ENCODE results near the gene DRC3. TPM values are rescaled to one million over a fixed set of nuclear protein-coding genes. Genes with fewer than 3 reads are reported as not detected.
A peak's percentile ranks its signal among the peaks of the same experiment; 100 is the strongest.

The DRC3 gene
- 0.17 TPM in 1 of 2 replicates, not detected in the other for total RNA-seq
- 0.07 TPM for total RNA-seq (2013)
- not detected in 2 replicates for polyA plus RNA-seq
- 0.21 TPM in 1 of 2 replicates, not detected in the other for polyA minus RNA-seq

GRCh38 chr17:17972126-17972951 is at the start of gene DRC3, which contains the start of gene TOM1L2:
Gene DRC3 (plus strand): TSS chr17:17972862. CDS start chr17:17977599, 4,737 bp downstream.
Gene TOM1L2 (minus strand): TSS chr17:17972400. CDS start chr17:17972313, 87 bp downstream.
- no peaks in the 10 kb centered on the region for H3K36me3 ChIP-seq (replicated peaks in 1 of 2; ENCODE audit: control extremely low read depth in 1 of 2, control insufficient read depth in 1 of 2, extremely low read depth in 1 of 2, insufficient read depth in 2 of 2, low read length in 1 of 2)
- under 1% methylated on average over 46 of the region's 59 CpGs for WGBS (ENCODE audit: insufficient coverage)
- POLR2A ChIA-PET = interaction anchor here (0.8 to 1.2 kb wide), 6 partner anchors 14 to 885 kb away, joined by 3 to 4 read pairs (median 4); partner anchors contain the start of genes ALKBH5, PRPSAP2 and SREBF1
- peaks cover 12 to 17% of the 10 kb centered on the region in 2 donors for H3K4me1 ChIP-seq (ENCODE audit: control insufficient read depth in 2 of 2, insufficient read depth in 2 of 2, low read length in 2 of 2)
- peaks cover 40% of the 10 kb centered on the region for H3K79me2 ChIP-seq (ENCODE audit: control insufficient read depth, insufficient read depth, low read length)
- H3K4me3 ChIP-seq (ENCODE audit: control extremely low read depth in 1 of 5, extremely low read depth in 1 of 5, insufficient read depth in 1 of 5, low read depth in 2 of 5, low read length in 4 of 5) = peak within 1 kb of the TSS; percentile 41 to 82 (median 76)
- ATAC-seq (ENCODE audit: low read depth) = peak; percentile 90
- H3K27ac ChIP-seq (ENCODE audit: low read length in 2 of 2) = peak within 1 kb of the TSS; percentile 52 to 89
- DNase-seq = peak; percentile 100
- peaks cover 24% of the 10 kb centered on the region for H4K20me1 ChIP-seq (ENCODE audit: control insufficient read depth, insufficient read depth, low read length, poor library complexity, severe bottlenecking)
- intact Hi-C loops (cut with micrococcal nuclease) = loop anchor here (1.0 to 10.0 kb wide), 7 partner anchors 61 to 2002 kb away; partner anchors contain the start of genes AKAP10, ALKBH5, ATPAF2 and GID4
- Mint-ChIP-seq H3K27ac (peak within 1 kb of the TSS; percentile 96), H3K4me3 (peak within 1 kb of the TSS; percentile 97), H3K9me3 (ENCODE audit: insufficient read depth) (no peaks in the 10 kb centered on the region), H3K27me3 (no peaks in the 10 kb centered on the region), H3K4me1 (peaks cover 22% of the 10 kb centered on the region)
- H3K9me3 ChIP-seq (ENCODE audit: control extremely low read depth in 1 of 3, control insufficient read depth in 2 of 3, insufficient read depth in 1 of 3, low read length in 2 of 3) = no peaks in the 10 kb centered on the region
- peak within 1 kb of the TSS; percentile 94 for H3K4me2 ChIP-seq (replicated peaks; ENCODE audit: low read depth, low read length, poor library complexity, severe bottlenecking)
- H2AFZ ChIP-seq (ENCODE audit: insufficient read depth, low read depth, low read length, poor library complexity, severe bottlenecking) = peak within 1 kb of the TSS; percentile 88
- peak within 1 kb of the TSS; percentile 77 for H3K9ac ChIP-seq (ENCODE audit: low read length)
- TF ChIP-seq CTCF (IDR thresholded peaks at IDR 0.05) = no peak
- TF ChIP-seq EZH2 (IDR thresholded peaks at IDR 0.05; ENCODE audit: borderline replicate concordance, insufficient read depth, low read depth, low read length, poor library complexity, severe bottlenecking) = no peak
- H3K27me3 ChIP-seq (replicated peaks in 1 of 4; ENCODE audit: control extremely low read depth in 1 of 4, control insufficient read depth in 3 of 4, insufficient read depth in 4 of 4, low read length in 3 of 4) = no peaks in the 10 kb centered on the region
- CTCF ChIA-PET = interaction anchor here (0.7 to 1.5 kb wide), 4 partner anchors 52 to 290 kb away, joined by 3 to 7 read pairs (median 3); no protein-coding TSS in a partner anchor

Data from B cell (primary cell).